DOHH2 (cell line): ENCODE data around the gene FOXN3.

Source experiments
- H3F3A ChIP-seq: fragments of 200-600 bp; sonication (generic), shearing (Covaris generic); 2 replicates; pipeline ENCODE4 v1.6.0; 2016; ENCODE audit warnings: antibody characterized with exemption, mild to moderate bottlenecking; ENCODE audit not compliant: control insufficient read depth, insufficient read depth
- H3K27ac ChIP-seq: fragments of 200-600 bp; sonication (generic); 2 replicates; pipeline ENCODE4 v1.5.1; 2014; ENCODE audit warnings: low read depth, mild to moderate bottlenecking, low read length, moderate library complexity
- H3K27me3 ChIP-seq: fragments of 200-600 bp; sonication (generic); 2 replicates; pipeline ENCODE4 v1.6.1; 2014; ENCODE audit warnings: mild to moderate bottlenecking, low read length, mixed read lengths; ENCODE audit not compliant: control insufficient read depth
- H3K36me3 ChIP-seq: fragments of 200-600 bp; sonication (generic); 2 replicates; pipeline ENCODE4 v1.6.1; 2014; ENCODE audit warnings: mild to moderate bottlenecking, low read length, moderate library complexity, mixed read lengths; ENCODE audit not compliant: control insufficient read depth
- H3K4me1 ChIP-seq: fragments of 200-600 bp; sonication (generic); 2 replicates; pipeline ENCODE4 v1.6.1; 2014; ENCODE audit warnings: mild to moderate bottlenecking, low read length, mixed read lengths; ENCODE audit not compliant: control insufficient read depth
- H3K4me2 ChIP-seq: fragments of 200-600 bp; sonication (generic); 2 replicates; pipeline ENCODE4 v1.6.0; 2014; ENCODE audit warnings: mild to moderate bottlenecking, low read length, moderate library complexity
- H3K4me3 ChIP-seq: fragments of 200-600 bp; sonication (generic); 2 replicates; pipeline ENCODE4 v1.5.1; 2014; ENCODE audit warnings: mild to moderate bottlenecking, low read length, mixed read lengths
- H3K79me2 ChIP-seq: fragments of 200-600 bp; sonication (generic); 2 replicates; pipeline ENCODE4 v1.6.1; 2014; ENCODE audit warnings: mild to moderate bottlenecking, low read length, mixed read lengths; ENCODE audit not compliant: control insufficient read depth
- H3K9me2 ChIP-seq: fragments of 200-600 bp; sonication (generic); replicated peaks from 2 replicates; pipeline ENCODE4 v1.6.1; 2014; ENCODE audit warnings: mild to moderate bottlenecking, low read length, mixed read lengths; ENCODE audit not compliant: control insufficient read depth
- H3K9me3 ChIP-seq: fragments of 200-600 bp; sonication (generic); 2 replicates; pipeline ENCODE4 v1.6.1; 2014; ENCODE audit warnings: antibody characterized with exemption, low read length, mixed read lengths; ENCODE audit not compliant: control insufficient read depth, insufficient read depth
- H4K20me1 ChIP-seq: fragments of 200-600 bp; sonication (generic); 2 replicates; pipeline ENCODE4 v1.6.0; 2014; ENCODE audit warnings: low read depth, mild to moderate bottlenecking, antibody characterized with exemption, low read length, moderate library complexity; ENCODE audit not compliant: control insufficient read depth, insufficient read depth
- EZH2phosphoT487 ChIP-seq: fragments of 200-600 bp; sonication (generic); IDR thresholded peaks from 2 replicates; pipeline ENCODE4 v1.6.1; 2017; ENCODE audit warnings: borderline replicate concordance, mild to moderate bottlenecking, antibody characterized with exemption, low read length, moderate library complexity, mixed read lengths
- TF ChIP-seq, protein P1 (sequence below): fragments of 200-600 bp; sonication (generic); IDR thresholded peaks from one replicate; pipeline ENCODE4 v1.5.1; 2014; ENCODE audit warnings: antibody characterized with exemption, mild to moderate bottlenecking, low read depth, low read length; ENCODE audit not compliant: poor library complexity, severe bottlenecking

Gene FOXN3

DNA sequence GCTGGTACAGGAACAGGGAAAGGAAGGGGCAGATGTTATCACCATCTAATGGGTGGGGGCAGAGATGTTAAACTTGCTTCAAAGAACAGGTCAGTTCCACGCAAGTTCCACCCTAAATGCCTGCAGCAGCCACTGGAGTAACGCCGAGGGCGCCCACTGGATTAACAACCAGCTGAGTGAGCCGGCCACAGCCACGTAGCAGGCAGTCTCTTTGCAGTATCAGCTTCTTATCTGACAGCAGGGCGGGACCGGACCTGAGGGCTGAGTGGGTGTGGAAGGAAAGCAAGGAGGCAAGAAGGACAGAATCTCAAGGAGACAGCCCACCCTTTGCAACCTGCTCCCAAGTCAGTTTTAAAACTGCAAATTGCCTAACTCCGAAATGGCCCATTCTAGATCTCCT is 38.4 kb upstream of the FOXN3 start:
- Histone ChIP-seq H3K9me3 (no peaks in the 10 kb centered on the region), H3K27me3 (no peaks in the 10 kb centered on the region), H3K4me1 (peaks cover 20% of the 10 kb centered on the region), H3F3A (no peaks in the 10 kb centered on the region), H3K9me2 (no peaks in the 10 kb centered on the region), H3K27ac (no peak overlapping the region), H3K4me3 (no peak overlapping the region), H3K4me2 (no peak overlapping the region), H3K79me2 (no peaks in the 10 kb centered on the region), H3K36me3 (no peaks in the 10 kb centered on the region), H4K20me1 (no peaks in the 10 kb centered on the region)
- TF ChIP-seq, protein P1, sequence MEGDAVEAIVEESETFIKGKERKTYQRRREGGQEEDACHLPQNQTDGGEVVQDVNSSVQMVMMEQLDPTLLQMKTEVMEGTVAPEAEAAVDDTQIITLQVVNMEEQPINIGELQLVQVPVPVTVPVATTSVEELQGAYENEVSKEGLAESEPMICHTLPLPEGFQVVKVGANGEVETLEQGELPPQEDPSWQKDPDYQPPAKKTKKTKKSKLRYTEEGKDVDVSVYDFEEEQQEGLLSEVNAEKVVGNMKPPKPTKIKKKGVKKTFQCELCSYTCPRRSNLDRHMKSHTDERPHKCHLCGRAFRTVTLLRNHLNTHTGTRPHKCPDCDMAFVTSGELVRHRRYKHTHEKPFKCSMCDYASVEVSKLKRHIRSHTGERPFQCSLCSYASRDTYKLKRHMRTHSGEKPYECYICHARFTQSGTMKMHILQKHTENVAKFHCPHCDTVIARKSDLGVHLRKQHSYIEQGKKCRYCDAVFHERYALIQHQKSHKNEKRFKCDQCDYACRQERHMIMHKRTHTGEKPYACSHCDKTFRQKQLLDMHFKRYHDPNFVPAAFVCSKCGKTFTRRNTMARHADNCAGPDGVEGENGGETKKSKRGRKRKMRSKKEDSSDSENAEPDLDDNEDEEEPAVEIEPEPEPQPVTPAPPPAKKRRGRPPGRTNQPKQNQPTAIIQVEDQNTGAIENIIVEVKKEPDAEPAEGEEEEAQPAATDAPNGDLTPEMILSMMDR = no peak
- TF ChIP-seq EZH2phosphoT487 = no peak

DNA sequence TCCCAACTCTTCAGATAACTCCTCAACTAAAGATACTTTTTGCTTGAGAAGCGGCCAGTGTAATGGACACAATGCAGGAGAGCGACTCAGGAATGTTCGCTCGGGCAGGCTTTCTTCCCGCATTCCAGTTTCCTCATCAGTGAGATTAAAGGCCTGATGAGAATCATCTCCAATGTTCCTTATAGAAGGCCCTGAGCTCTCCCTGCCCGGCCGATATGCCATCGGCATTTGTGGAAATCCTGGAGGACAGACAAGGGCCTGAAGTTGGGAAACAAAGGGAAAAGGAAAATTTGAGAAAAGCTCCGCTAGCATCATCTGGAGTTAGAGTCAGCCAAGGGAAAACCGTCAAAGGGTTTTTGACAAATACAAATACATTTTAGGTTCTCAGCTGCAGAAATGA is 38.0 kb upstream of the FOXN3 start:
- H3K36me3 ChIP-seq = no peaks in the 10 kb centered on the region
- no peak overlapping the region for H3K4me2 ChIP-seq
- peaks cover 20% of the 10 kb centered on the region for H3K4me1 ChIP-seq
- TF ChIP-seq, protein P1 = no peak
- TF ChIP-seq EZH2phosphoT487 = no peak
- H3K27ac ChIP-seq = no peak overlapping the region
- no peaks in the 10 kb centered on the region for H4K20me1 ChIP-seq
- no peaks in the 10 kb centered on the region for H3K79me2 ChIP-seq
- no peaks in the 10 kb centered on the region for H3K27me3 ChIP-seq
- H3F3A ChIP-seq = no peaks in the 10 kb centered on the region
- H3K9me2 ChIP-seq = no peaks in the 10 kb centered on the region
- no peaks in the 10 kb centered on the region for H3K9me3 ChIP-seq
- no peak overlapping the region for H3K4me3 ChIP-seq

DNA sequence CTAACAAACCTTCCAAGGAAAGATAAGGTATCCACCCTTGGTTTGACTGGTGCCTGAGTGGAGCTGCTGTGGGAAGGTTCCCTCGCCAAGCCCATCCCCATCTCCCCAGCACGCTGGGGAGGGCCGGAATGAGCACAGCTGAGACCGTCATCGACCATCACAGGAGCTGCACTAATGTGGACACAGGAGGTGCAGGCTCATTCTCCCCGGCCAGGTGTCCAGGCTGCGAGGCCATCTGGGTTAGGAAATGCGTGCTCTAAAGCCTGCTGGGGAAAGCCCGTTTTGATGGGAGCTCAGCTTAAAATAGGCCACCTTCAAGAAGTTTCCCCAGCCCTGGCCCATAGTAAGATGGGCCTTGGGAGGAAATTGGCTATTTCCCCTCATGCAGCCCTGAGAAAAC is 35.2 kb upstream of the FOXN3 start:
- Histone ChIP-seq H3K27ac (no peak overlapping the region), H3K4me1 (peaks cover 13% of the 10 kb centered on the region), H3K36me3 (no peaks in the 10 kb centered on the region), H3K4me3 (no peak overlapping the region), H3K79me2 (no peaks in the 10 kb centered on the region), H3K4me2 (no peak overlapping the region), H3K9me3 (no peaks in the 10 kb centered on the region), H4K20me1 (no peaks in the 10 kb centered on the region), H3K27me3 (no peaks in the 10 kb centered on the region), H3F3A (no peaks in the 10 kb centered on the region), H3K9me2 (no peaks in the 10 kb centered on the region)
- no peak for TF ChIP-seq EZH2phosphoT487
- TF ChIP-seq, protein P1 = no peak

DNA sequence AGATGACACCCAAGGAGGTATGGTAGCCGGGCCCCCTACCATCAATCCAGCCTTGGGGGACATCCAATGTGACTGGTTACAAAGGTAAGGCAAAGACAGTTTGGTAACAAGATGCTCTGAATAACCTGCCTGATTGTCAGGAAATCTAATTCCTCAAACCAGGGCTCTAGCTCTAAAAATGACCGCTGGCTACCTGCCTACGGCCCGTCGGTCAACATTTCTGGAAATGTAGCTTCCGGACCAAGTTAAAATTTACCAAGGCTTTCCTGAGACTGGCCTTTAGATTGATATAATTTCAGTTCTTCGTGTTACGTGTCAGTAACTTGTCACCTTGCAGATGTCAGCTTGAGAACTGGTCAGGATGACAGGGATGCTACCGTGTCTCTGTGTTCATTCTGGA is 34.2 kb upstream of the FOXN3 start:
- H3K4me2 ChIP-seq = no peak overlapping the region
- H4K20me1 ChIP-seq = no peaks in the 10 kb centered on the region
- TF ChIP-seq, protein P1 = no peak
- no peak for TF ChIP-seq EZH2phosphoT487
- H3K27ac ChIP-seq = no peak overlapping the region
- no peak overlapping the region for H3K4me3 ChIP-seq
- no peaks in the 10 kb centered on the region for H3K79me2 ChIP-seq
- H3K36me3 ChIP-seq = no peaks in the 10 kb centered on the region
- peaks cover 17% of the 10 kb centered on the region for H3K4me1 ChIP-seq
- no peaks in the 10 kb centered on the region for H3K9me3 ChIP-seq
- H3K27me3 ChIP-seq = no peaks in the 10 kb centered on the region
- H3F3A ChIP-seq = no peaks in the 10 kb centered on the region
- H3K9me2 ChIP-seq = no peaks in the 10 kb centered on the region
